Measurements from ENCODE around the gene CAMSAP3.

Gene CAMSAP3

GRCh38 chr19:7611541-7612279 lies 16.0 kb downstream of the CAMSAP3 start:
- Histone ChIP-seq H3K36me3 (ENCODE audit: insufficient read depth, low read length) (no peaks in the 10 kb centered on the region), H3K9me3 (ENCODE audit: control insufficient read depth, insufficient read depth, low read length) (no peaks in the 10 kb centered on the region), H3K4me1 (ENCODE audit: insufficient read depth, low read length) (no peaks in the 10 kb centered on the region), H3K9ac (ENCODE audit: low read depth, low read length) (no peak overlapping the region)

- H3K9me3 ChIP-seq (ENCODE audit: control insufficient read depth, insufficient read depth, low read length) = no peaks in the 10 kb centered on the region
- H3K36me3 ChIP-seq (ENCODE audit: insufficient read depth, low read length) = no peaks in the 10 kb centered on the region
- no peak overlapping the region for H3K9ac ChIP-seq (ENCODE audit: low read depth, low read length)
- no peaks in the 10 kb centered on the region for H3K4me1 ChIP-seq (ENCODE audit: insufficient read depth, low read length)
Measured at GRCh38 chr19:7612282-7613274, 16.9 kb downstream of the CAMSAP3 start.

- Histone ChIP-seq H3K36me3 (ENCODE audit: insufficient read depth, low read length) (no peaks in the 10 kb centered on the region), H3K4me1 (ENCODE audit: insufficient read depth, low read length) (no peaks in the 10 kb centered on the region), H3K9ac (ENCODE audit: low read depth, low read length) (no peak overlapping the region), H3K9me3 (ENCODE audit: control insufficient read depth, insufficient read depth, low read length) (no peaks in the 10 kb centered on the region)
Measured at GRCh38 chr19:7614859-7615741, 19.4 kb downstream of the CAMSAP3 start.

- no peak overlapping the region for H3K9ac ChIP-seq (ENCODE audit: low read depth, low read length)
- no peaks in the 10 kb centered on the region for H3K36me3 ChIP-seq (ENCODE audit: insufficient read depth, low read length)
- no peaks in the 10 kb centered on the region for H3K4me1 ChIP-seq (ENCODE audit: insufficient read depth, low read length)
- H3K9me3 ChIP-seq (ENCODE audit: control insufficient read depth, insufficient read depth, low read length) = no peaks in the 10 kb centered on the region
Measured at GRCh38 chr19:7617172-7617571, 21.5 kb downstream of the CAMSAP3 start.

GRCh38 chr19:7617735-7618134 lies 22.1 kb downstream of the CAMSAP3 start:
- Histone ChIP-seq H3K9me3 (ENCODE audit: control insufficient read depth, insufficient read depth, low read length) (no peaks in the 10 kb centered on the region), H3K4me1 (ENCODE audit: insufficient read depth, low read length) (no peaks in the 10 kb centered on the region), H3K36me3 (ENCODE audit: insufficient read depth, low read length) (no peaks in the 10 kb centered on the region)

GRCh38 chr19:7618348-7618747 lies 22.7 kb downstream of the CAMSAP3 start:
- no peaks in the 10 kb centered on the region for H3K9me3 ChIP-seq (ENCODE audit: control insufficient read depth, insufficient read depth, low read length)
- no peak overlapping the region for H3K9ac ChIP-seq (ENCODE audit: low read depth, low read length)
- H3K36me3 ChIP-seq (ENCODE audit: insufficient read depth, low read length) = no peaks in the 10 kb centered on the region; the same call in 1 of the 2 replicates
- no peaks in the 10 kb centered on the region for H3K4me1 ChIP-seq (ENCODE audit: insufficient read depth, low read length)

More at GRCh38 chr19:7617735-7618134, 22.1 kb downstream of the CAMSAP3 start:
- no peak overlapping the region for H3K9ac ChIP-seq (ENCODE audit: low read depth, low read length)

- H3K9ac ChIP-seq (ENCODE audit: low read depth, low read length) = no peak overlapping the region
- H3K9me3 ChIP-seq (ENCODE audit: control insufficient read depth, insufficient read depth, low read length) = no peaks in the 10 kb centered on the region
- no peaks in the 10 kb centered on the region for H3K4me1 ChIP-seq (ENCODE audit: insufficient read depth, low read length)
- H3K36me3 ChIP-seq (ENCODE audit: insufficient read depth, low read length) = no peaks in the 10 kb centered on the region; the same call in 1 of the 2 replicates
Measured at GRCh38 chr19:7618771-7619510, 23.3 kb downstream of the CAMSAP3 start.

- Histone ChIP-seq H3K9ac (ENCODE audit: low read depth, low read length) (no peak overlapping the region), H3K4me1 (ENCODE audit: insufficient read depth, low read length) (no peaks in the 10 kb centered on the region), H3K36me3 (ENCODE audit: insufficient read depth, low read length) (no peaks in the 10 kb centered on the region; the same call in 1 of the 2 replicates), H3K9me3 (ENCODE audit: control insufficient read depth, insufficient read depth, low read length) (no peaks in the 10 kb centered on the region)
Measured at GRCh38 chr19:7619671-7620441, 24.2 kb downstream of the CAMSAP3 start.

- Histone ChIP-seq H3K4me1 (ENCODE audit: insufficient read depth, low read length) (no peaks in the 10 kb centered on the region), H3K9me3 (ENCODE audit: control insufficient read depth, insufficient read depth, low read length) (no peaks in the 10 kb centered on the region), H3K9ac (ENCODE audit: low read depth, low read length) (no peak overlapping the region), H3K36me3 (ENCODE audit: insufficient read depth, low read length) (no peaks in the 10 kb centered on the region; the same call in 1 of the 2 replicates)
Measured at GRCh38 chr19:7620442-7621412, 25.1 kb downstream of the CAMSAP3 start.

GRCh38 chr19:7622933-7623685 lies 27.4 kb downstream of the CAMSAP3 start:
- 0 out of 2 replicates have a peak, but pooled peaks cover under 1% of the 10 kb centered on the region for H3K4me1 ChIP-seq (ENCODE audit: insufficient read depth, low read length)
- H3K9ac ChIP-seq (ENCODE audit: low read depth, low read length) = no peak overlapping the region
- no peaks in the 10 kb centered on the region for H3K9me3 ChIP-seq (ENCODE audit: control insufficient read depth, insufficient read depth, low read length)
- no peaks in the 10 kb centered on the region; the same call in 1 of the 2 replicates for H3K36me3 ChIP-seq (ENCODE audit: insufficient read depth, low read length)

- Histone ChIP-seq H3K36me3 (ENCODE audit: insufficient read depth, low read length) (no peaks in the 10 kb centered on the region; the same call in 1 of the 2 replicates), H3K9ac (ENCODE audit: low read depth, low read length) (no peak overlapping the region), H3K9me3 (ENCODE audit: control insufficient read depth, insufficient read depth, low read length) (no peaks in the 10 kb centered on the region), H3K4me1 (ENCODE audit: insufficient read depth, low read length) (peaks cover 6% of the 10 kb centered on the region; the same call in 1 of the 2 replicates)
Measured at GRCh38 chr19:7623725-7624603, 28.3 kb downstream of the CAMSAP3 start.
